ENCODE results near the gene PPP2R5E. TPM values are rescaled to one million over a fixed set of nuclear protein-coding genes. Genes with fewer than 3 reads are reported as not detected.
A peak's percentile ranks its signal among the peaks of the same experiment; 100 is the strongest.

The PPP2R5E gene
- total RNA-seq, 3 donors from 2014 or later (not counting 1 experiment from before 2014, with no cell fraction given) = 57.4 to 64.1 (median 62.4) TPM

DNA sequence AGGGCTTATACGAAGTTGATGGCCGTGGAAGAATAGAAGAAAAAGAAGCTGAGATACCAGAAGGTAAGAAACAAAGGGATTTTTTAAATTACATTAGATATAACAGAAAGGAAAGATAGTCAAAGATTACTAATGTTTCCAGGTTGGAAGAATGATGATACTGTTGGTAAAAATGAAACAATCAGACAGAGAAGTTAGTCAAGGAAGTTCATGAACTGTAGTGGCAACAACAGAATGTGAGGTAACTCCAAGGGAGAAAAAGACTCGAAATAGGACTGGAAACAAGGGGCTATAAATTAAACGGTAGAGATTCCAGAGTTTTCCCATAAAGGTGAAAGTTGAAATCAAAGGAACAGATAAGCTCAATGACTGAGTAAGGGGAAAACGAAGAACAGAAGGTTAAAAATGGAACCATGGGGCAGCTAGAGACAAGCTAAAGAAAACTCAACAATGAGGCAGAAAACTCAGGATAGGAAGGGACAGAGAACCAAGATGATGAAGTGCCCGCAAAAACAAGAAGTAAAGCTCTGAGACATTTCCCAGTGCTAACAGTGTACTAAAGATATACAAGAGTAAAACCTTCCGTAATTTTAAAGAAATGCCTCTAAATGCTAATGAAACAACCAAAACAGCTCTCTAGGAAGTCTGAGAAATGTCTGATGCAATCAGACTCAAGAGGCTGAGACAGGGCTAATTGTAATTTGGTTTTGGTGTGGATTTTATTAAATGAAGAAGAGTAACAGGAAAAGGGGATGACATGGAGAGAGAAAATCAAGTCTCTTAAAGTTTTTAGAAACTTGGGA is 70.0 kb downstream of the PPP2R5E start:
- no peak overlapping the region for H3K4me3 ChIP-seq (ENCODE audit: low read length)
- peaks cover 7% of the 10 kb centered on the region for H3K4me1 ChIP-seq (ENCODE audit: control insufficient read depth, insufficient read depth, low read length)
- no peaks in the 10 kb centered on the region for H3K27me3 ChIP-seq (ENCODE audit: control insufficient read depth, insufficient read depth, low read length)
- DNase-seq (no peak), ATAC-seq (no peak)
- H3K27ac ChIP-seq (ENCODE audit: low read length) = no peak overlapping the region
- no peak overlapping the region for H3K4me3 Mint-ChIP-seq
- H3K27ac Mint-ChIP-seq = no peak overlapping the region
- no peaks in the 10 kb centered on the region for H3K36me3 Mint-ChIP-seq
- H3K9me3 ChIP-seq (ENCODE audit: control insufficient read depth, insufficient read depth, low read length) = no peaks in the 10 kb centered on the region
- no peaks in the 10 kb centered on the region for H3K9me3 Mint-ChIP-seq
- H3K4me1 Mint-ChIP-seq = peaks cover 33 to 54% of the 10 kb centered on the region in 2 donors
- intact Hi-C loops (cut with micrococcal nuclease) = no loop called here
- WGBS (ENCODE audit: insufficient coverage) = 68% methylated on average over 6 of the region's 7 CpGs
- TF ChIP-seq, protein P1, sequence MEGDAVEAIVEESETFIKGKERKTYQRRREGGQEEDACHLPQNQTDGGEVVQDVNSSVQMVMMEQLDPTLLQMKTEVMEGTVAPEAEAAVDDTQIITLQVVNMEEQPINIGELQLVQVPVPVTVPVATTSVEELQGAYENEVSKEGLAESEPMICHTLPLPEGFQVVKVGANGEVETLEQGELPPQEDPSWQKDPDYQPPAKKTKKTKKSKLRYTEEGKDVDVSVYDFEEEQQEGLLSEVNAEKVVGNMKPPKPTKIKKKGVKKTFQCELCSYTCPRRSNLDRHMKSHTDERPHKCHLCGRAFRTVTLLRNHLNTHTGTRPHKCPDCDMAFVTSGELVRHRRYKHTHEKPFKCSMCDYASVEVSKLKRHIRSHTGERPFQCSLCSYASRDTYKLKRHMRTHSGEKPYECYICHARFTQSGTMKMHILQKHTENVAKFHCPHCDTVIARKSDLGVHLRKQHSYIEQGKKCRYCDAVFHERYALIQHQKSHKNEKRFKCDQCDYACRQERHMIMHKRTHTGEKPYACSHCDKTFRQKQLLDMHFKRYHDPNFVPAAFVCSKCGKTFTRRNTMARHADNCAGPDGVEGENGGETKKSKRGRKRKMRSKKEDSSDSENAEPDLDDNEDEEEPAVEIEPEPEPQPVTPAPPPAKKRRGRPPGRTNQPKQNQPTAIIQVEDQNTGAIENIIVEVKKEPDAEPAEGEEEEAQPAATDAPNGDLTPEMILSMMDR (IDR thresholded peaks at IDR 0.05) = no peak
- H3K27me3 Mint-ChIP-seq (ENCODE audit: low read depth in 2 of 2) = no peaks in the 10 kb centered on the region
- H3K36me3 ChIP-seq (ENCODE audit: control insufficient read depth, insufficient read depth, low read length) = no peaks in the 10 kb centered on the region

- Histone ChIP-seq H3K27ac (ENCODE audit: low read length) (peak overlapping the region; percentile 3), H3K36me3 (ENCODE audit: control insufficient read depth, insufficient read depth, low read length) (peaks cover 2% of the 10 kb centered on the region), H3K4me3 (ENCODE audit: low read length) (no peak overlapping the region), H3K27me3 (ENCODE audit: control insufficient read depth, insufficient read depth, low read length) (no peaks in the 10 kb centered on the region), H3K4me1 (ENCODE audit: control insufficient read depth, insufficient read depth, low read length) (peaks cover 9% of the 10 kb centered on the region), H3K9me3 (ENCODE audit: control insufficient read depth, insufficient read depth, low read length) (no peaks in the 10 kb centered on the region)
- no peak overlapping the region for H3K4me3 Mint-ChIP-seq
- H3K27ac Mint-ChIP-seq = peak overlapping the region; percentile 73 to 85
- ATAC-seq (peak; percentile 83 to 86 (median 83)), DNase-seq (peak in 1 of 2 donors; percentile 19)
- TF ChIP-seq, protein P1 (IDR thresholded peaks at IDR 0.05) = no peak
- no peaks in the 10 kb centered on the region for H3K27me3 Mint-ChIP-seq (ENCODE audit: low read depth in 2 of 2)
- intact Hi-C loops (cut with micrococcal nuclease) = loop anchor here (2.0 kb wide), 1 partner anchor 40 kb away; no protein-coding TSS in a partner anchor
- H3K4me1 Mint-ChIP-seq = peaks cover 33 to 52% of the 10 kb centered on the region in 2 donors
- no peaks in the 10 kb centered on the region for H3K9me3 Mint-ChIP-seq
- H3K36me3 Mint-ChIP-seq = no peaks in the 10 kb centered on the region
- no CpG with 5 or more reads among the region's 3 CpGs for WGBS (ENCODE audit: insufficient coverage)
Observed at GRCh38 chr14:63470962-63471793, 72.0 kb downstream of the PPP2R5E start.

GRCh38 chr14:63468294-63468693 is 74.9 kb downstream of the PPP2R5E start:
- Mint-ChIP-seq H3K4me3 (no peak overlapping the region), H3K9me3 (no peaks in the 10 kb centered on the region), H3K27me3 (ENCODE audit: low read depth in 2 of 2) (no peaks in the 10 kb centered on the region), H3K4me1 (peaks cover 35 to 46% of the 10 kb centered on the region in 2 donors), H3K36me3 (no peaks in the 10 kb centered on the region), H3K27ac (peak overlapping the region in 1 of 2 donors; percentile 33)
- H3K9me3 ChIP-seq (ENCODE audit: control insufficient read depth, insufficient read depth, low read length) = no peaks in the 10 kb centered on the region
- ATAC-seq (no peak), DNase-seq (no peak)
- H3K36me3 ChIP-seq (ENCODE audit: control insufficient read depth, insufficient read depth, low read length) = peaks cover 2% of the 10 kb centered on the region
- no peaks in the 10 kb centered on the region for H3K27me3 ChIP-seq (ENCODE audit: control insufficient read depth, insufficient read depth, low read length)
- TF ChIP-seq, protein P1 (IDR thresholded peaks at IDR 0.05) = no peak
- intact Hi-C loops (cut with micrococcal nuclease) = no loop called here
- no peak overlapping the region for H3K4me3 ChIP-seq (ENCODE audit: low read length)
- no peak overlapping the region for H3K27ac ChIP-seq (ENCODE audit: low read length)
- peaks cover 9% of the 10 kb centered on the region for H3K4me1 ChIP-seq (ENCODE audit: control insufficient read depth, insufficient read depth, low read length)
- WGBS (ENCODE audit: insufficient coverage) = 46% methylated on average over 1 of the region's 1 CpG

Data from natural killer cell (primary cell).